HG03521 (cell line): Measurements from ENCODE around the gene RAP1GAP2.
A peak's percentile ranks its signal among the peaks of the same experiment; 100 is the strongest.
"Not testable (repeated sequence)": the region's sequence is repeated elsewhere in the genome, so short reads cannot be mapped to it uniquely, and the experiment has no call there.

ENCODE experiments used
- ATAC-seq: cut with Tn5 transposase; IDR thresholded peaks from one replicate; pipeline ENCODE4 v1.9.1; 2021; ENCODE audit warnings: mild to moderate bottlenecking, moderate library complexity; ENCODE audit not compliant: unreplicated experiment

The RAP1GAP2 gene

DNA sequence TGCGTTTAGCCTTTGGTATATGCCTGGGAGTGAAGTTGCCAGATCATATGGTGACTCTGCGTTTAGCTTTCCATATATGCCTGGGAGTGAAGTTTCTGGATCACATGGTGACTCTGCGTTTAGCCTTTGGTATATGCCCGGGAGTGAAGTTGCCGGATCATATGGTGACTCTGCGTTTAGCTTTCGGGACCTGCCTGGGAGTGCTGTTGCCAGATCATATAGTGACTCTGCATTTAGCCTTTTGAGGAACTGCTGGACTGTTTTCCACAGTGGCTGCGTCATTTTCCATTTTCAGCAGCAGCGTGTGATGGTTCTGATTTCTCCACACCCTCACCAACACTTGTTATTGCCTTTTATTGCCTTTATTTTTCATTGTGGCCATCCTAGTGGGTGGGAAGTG is 194.2 kb downstream of the RAP1GAP2 start:
- no peak for ATAC-seq

- not testable (repeated sequence) for ATAC-seq
These were observed 195.3 kb downstream of the RAP1GAP2 start for GRCh38 chr17:2991396-2992180.

DNA sequence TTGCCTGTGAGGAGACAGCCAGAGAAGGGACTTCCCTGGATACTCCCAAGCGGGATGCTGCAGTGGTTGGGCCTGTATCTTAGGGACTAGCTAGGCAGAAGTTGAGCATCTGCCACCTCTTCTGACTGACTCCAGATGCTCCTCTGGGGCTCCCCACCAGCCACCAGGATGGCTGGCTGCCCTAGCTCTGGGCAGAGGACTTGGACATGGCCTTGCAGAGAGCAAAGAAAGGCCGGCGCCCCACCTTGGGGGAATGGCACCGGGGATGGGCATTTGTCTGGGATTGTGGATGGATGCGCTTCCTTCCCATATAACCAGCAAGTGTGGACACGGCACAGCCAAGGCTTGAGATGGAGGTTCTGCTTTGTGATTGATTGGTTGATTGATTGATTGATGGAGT is 198.2 kb downstream of the RAP1GAP2 start:
- ATAC-seq: no peak

GRCh38 chr17:2995377-2995776 is 199.1 kb downstream of the RAP1GAP2 start:
- ATAC-seq: no peak

GRCh38 chr17:2995886-2996809 is 199.9 kb downstream of the RAP1GAP2 start:
- ATAC-seq: no peak

DNA sequence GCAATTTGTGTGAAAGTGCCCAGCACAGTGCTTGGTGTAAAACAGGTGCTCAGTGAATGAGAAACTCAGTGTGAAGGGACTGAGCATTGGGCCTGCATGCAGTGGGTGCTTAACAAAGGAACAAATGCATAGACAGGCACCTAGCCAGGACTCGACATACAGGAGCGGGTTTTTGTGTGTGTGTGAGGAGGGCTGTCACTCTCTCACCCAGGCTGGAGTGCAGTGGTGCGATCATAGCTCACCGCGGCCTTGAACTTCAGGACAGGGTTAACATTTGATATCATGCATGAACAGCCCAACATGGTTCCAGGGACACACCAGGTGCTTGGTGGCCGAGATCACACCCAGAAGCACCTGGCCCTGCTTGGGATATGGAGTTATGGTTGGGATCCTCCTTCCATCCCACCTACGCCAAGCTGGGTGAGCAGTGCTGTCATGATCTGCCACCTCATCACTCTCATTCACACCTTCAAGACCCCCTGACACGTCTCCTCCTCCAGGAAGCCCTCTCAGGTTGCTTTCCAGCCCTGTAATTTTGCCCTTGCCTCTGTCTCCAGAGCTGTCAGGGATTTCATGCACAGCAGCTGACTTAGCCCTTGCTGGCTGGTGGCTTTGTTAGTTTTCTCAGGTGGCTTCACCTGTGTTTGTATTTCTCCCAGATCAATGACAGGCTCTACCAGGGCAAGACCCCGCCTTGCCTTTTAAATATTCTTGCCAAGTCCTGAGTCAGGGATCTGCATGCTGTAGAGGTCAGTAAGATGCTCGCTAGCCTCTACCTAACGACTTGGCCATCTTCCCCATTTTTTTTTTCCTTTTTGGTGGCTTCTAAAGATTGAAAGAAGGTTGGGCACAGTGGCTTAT is 200.8 kb downstream of the RAP1GAP2 start:
- ATAC-seq: no peak

GRCh38 chr17:2998469-2998901 is 202.2 kb downstream of the RAP1GAP2 start:
- ATAC-seq: not testable (repeated sequence)

DNA sequence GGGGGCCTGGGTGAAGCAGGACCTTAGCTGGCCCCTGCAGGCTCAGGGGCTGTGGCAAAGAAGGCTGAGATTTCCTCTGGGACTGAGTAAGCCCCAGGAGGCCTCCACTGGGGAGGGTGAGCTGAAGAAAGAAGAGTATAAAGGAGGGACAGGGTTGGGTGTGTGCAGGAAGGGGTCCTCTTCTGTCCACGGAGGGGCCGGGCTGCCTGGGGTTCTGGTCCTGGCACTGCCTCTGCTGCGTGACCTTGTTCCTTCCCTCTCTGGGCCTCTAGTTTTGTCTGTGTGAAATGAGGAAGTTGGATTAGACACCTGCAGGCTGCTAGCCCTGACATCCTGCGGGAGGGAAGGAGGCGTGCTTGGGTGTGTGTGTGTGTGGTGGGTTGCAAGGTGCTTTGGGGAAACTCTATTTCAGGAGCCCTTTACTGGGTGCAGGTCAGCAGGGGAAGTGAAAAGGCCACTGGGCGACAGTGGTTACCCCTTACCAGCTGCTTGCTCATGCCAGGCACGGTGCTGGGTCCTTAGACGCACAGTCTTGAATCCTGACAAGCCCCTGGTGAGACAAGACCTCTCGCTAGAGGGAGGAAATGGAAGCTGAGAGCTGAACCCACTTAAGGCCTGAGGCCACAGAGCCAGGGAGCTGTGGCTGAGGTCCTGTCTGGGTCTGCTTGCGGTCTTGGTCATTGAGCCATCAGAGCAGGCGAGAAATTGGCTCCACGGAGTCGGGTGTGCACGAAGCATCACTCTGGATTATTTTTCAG is 206.5 kb downstream of the RAP1GAP2 start:
- peak; percentile 51 for ATAC-seq

DNA sequence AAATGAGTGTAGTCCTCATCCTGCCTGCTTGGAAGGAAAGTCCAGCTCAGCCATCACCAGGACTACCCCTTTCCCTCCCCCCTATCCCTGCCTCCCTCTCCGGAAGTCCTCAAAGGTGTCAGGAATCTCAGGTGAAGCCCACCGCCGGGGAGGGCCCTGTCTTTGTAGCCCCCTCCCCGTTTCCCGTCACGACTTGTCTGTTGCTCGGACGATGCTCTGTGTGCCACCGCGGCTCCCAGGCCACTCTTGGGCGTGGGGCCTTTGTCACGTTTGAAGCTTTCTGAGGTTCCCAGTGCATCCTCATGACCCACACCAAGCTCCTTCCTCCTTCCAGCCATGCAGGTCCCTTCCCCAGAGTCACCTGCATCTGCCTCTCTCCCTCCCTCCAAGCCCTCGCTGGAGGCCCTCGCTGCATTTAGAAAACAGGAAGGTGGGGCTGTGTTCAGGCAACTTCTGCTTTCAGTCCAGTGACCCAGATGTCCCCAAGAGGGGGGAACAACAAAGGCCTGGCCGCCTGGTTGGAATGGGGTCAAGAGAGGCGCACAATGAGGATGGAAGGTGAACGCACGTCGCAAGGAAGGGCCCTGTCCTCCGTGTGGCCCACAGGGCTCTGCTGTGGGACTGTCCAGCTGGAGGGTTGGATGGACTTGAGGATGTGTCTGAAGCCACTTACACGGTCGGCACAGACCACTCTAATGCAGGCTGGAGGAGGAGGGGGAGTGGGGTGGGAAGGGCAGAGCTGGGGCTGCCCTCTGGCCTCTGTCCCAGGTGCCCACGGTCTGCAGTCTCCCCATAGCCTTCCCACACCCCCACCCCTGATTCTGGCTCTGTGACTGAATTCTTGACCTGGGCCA is 207.3 kb downstream of the RAP1GAP2 start:
- no peak for ATAC-seq

DNA sequence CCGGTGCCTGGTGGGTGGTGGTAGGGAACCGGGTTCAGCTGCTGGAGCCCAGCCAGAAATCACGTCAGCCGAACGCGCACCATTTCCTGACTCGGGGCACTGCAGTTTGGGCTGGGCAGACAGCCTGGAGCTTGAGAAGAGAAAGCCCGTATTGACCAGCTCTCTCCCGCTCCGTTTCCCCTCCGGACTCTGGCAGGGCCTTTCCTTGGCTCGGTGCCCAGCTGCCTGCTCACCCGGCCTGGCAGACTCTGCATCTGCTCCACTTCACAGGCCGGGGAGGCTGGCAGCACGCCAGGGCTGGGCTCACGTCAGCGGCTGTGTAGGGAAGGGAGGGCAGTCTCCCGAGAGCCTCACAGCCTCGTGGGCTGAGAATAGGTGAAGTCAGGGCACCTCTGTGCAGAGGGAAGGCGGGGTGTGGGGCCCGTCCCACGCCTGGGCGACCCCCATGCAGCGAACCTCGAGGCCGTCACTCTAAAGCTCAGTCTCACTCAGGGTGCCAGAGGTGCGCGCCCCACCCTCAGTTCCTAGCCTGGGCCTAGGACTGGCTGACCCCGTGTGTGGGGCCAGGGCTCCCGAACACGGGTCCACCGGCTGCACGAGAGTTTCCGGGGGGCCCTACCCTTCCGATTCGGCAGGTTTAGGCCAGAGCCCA is 208.0 kb downstream of the RAP1GAP2 start:
- ATAC-seq: no peak

GRCh38 chr17:3004925-3005324 is 208.7 kb downstream of the RAP1GAP2 start:
- ATAC-seq: no peak

DNA sequence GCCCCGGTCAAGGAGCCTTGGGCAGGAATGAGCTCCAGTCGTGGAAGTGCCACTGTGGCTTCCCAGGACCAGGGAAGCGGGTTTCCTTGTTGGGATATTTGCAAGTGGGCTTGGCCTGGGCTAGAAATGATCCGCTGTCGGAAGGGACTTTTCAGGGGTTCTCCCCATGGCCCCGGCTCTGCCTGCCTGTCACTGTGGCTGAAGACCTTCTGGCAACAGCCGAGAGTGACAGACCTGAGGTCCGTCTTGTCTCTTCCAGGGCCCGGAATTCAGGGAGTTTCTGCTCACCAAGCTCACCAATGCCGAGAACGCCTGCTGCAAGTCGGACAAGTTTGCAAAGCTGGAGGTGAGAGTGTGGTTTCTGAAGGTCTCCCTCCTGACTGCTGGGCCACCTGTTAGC is 209.5 kb downstream of the RAP1GAP2 start:
- no peak for ATAC-seq

- ATAC-seq: no peak
These were observed 210.6 kb downstream of the RAP1GAP2 start for GRCh38 chr17:3006801-3007200.

DNA sequence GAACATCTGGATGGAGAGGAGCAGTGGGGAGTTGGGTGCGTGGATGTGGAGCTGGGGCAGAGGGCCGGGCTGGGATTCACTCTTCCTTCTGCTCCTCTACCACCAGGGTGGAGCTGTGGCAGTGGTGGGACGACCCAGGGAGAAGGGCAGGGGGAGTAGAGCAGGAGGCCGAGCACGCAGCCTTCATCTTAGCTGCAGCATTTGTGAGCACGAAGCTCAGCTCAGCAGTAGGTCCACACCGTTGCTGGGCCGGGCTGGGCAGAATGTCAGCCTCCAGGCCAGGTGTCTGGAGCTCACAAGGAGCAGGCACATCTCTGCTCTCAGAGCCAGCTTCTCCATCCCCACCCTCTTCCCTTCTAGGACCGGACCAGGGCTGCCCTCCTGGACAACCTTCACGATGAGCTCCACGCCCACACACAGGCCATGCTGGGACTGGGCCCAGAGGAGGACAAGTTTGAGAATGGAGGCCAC is 211.4 kb downstream of the RAP1GAP2 start:
- no peak for ATAC-seq

DNA sequence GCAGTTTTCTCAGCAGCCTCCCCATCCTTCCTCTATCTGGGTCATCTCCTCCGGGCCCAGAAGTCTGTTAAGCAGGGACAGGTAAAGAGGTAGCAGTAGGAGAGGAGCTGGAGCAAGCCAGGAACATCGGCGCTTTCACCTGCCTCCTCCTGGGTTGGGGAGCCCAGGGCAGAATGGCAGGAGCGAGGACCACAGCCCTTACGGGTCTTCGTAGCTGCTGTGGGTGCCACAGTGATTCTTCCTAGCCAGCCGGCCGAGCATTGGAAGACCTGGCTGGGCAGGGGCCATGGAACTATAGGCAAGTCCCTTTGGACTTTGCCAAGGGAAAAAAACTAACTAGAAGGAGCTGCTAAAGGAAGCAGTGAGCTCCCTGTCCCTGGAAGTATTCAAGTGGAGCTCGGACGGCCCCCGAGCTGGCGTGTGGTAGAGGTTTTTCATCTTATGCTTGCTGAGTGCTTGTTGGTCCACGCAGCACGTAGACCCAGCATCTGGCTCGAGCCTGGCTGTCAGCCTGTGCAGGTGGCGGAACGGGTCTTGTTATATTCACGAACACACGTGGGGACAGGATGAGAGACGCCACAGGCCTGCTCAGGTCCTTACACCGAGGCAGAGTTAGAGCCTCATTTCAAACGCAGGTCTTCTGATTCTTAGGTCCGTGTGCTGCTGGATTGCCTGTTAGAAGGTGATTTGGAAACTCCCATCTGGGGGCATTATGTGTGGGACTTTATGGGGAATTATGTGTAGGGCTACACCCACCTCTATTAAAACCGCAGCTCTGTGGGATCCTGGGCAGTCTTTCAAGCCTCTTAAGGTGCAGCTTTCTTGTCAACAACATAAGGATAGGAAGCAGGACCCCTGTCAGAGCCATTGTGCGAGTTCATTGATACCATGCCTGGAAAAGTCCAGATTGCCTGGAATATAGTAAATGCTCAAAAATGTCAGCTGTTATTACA is 212.4 kb downstream of the RAP1GAP2 start:
- ATAC-seq: no peak

GRCh38 chr17:3009411-3009920 is 213.2 kb downstream of the RAP1GAP2 start:
- no peak for ATAC-seq

DNA sequence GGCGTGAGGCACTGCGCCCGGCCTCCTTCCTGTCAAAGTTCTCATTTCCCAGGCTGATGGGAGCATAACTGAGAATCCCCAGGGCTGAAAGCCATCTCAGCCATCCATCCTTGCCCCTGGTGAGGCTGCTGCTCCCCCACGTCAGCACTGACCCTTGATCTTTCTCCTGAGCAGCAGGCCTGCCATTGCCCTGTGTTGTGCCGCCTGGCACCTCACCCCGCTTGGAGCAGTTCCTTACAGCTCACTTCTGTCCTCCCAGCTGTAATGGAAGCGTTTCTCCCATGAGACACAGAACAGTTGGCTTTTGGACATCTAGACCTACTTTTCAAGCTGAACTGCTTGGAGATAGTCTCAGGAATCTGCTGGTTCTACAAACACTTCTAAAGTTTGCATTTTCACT is 215.7 kb downstream of the RAP1GAP2 start:
- no peak for ATAC-seq
